Activated T-cell treated with anti-CD3 and anti-CD28 coated beads, Interleukin-2, amount 50 U/mL, for 72 hours (primary cell): Measurements from ENCODE around the gene AQP3. TPM values are rescaled to one million over a fixed set of nuclear protein-coding genes. Genes with fewer than 3 reads are reported as not detected.
"Not testable (repeated sequence)": the region's sequence is repeated elsewhere in the genome, so short reads cannot be mapped to it uniquely, and the experiment has no call there.

Experiments
- ATAC-seq, 2 donors: fragments of 150-1000 bp; cut with Tn5 transposase; replicated peaks in 1 of 2; 2 replicates each; pipeline ENCODE4 v1.10.0; 2021; ENCODE audit warnings: moderate library complexity in 2 of 2, mild to moderate bottlenecking in 1 of 2
- DNase-seq, 2 donors: peaks; one replicate each; pipeline ENCODE4 v3.0.0; 2021 to 2022; ENCODE audit warnings: mixed read lengths in 1 of 2
- H3K27ac Mint-ChIP-seq: one replicate; pipeline ENCODE4 v1.8.0; 2022; ENCODE audit warnings: mild to moderate bottlenecking, moderate library complexity, mixed read lengths
- H3K27me3 Mint-ChIP-seq: one replicate; pipeline ENCODE4 v1.8.0; 2022; ENCODE audit warnings: low read depth, mixed read lengths
- H3K36me3 Mint-ChIP-seq, 2 donors: one replicate each; pipeline ENCODE4 v1.8.0; 2022; ENCODE audit warnings: mixed read lengths in 2 of 2, mild to moderate bottlenecking in 1 of 2; ENCODE audit not compliant: insufficient read depth in 2 of 2
- H3K4me1 Mint-ChIP-seq: one replicate; pipeline ENCODE4 v1.8.0; 2022; ENCODE audit warnings: low read depth, mixed read lengths
- H3K4me3 Mint-ChIP-seq, 2 donors: one replicate each; pipeline ENCODE4 v1.8.0; 2022; ENCODE audit warnings: mild to moderate bottlenecking in 2 of 2, mixed read lengths in 2 of 2, moderate library complexity in 2 of 2
- H3K9me3 Mint-ChIP-seq, 2 donors: one replicate each; pipeline ENCODE4 v1.8.0; 2022; ENCODE audit warnings: mixed read lengths in 2 of 2
- total RNA-seq, 2 donors: library from RNA; stranded (reverse); gene quantifications; one replicate each; pipeline ENCODE4 v1.2.3, GENCODE V29; 2022

Gene AQP3
- total RNA-seq, 2 donors from 2014 or later, result 12.0 to 17.8 TPM

DNA sequence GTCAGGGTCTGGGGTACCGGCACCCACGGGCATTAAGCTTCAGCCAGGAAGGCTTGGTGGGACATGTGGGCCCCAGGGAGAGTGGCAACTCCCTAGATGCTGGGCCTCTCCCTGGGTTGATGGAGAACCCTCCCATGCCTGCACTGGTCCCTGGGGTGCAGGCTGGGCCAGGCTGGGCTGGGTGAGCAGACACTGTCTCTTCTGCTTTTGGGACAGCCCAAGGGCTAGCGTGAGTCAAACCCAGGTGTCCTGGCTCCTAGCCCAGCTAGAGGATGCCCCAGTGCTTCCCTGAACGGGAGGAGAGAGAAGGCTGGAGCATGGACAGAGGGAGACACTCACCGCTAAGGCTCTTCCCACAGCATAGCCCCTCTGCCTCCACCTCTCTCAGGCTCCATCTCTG lies 39.3 kb downstream of the AQP3 start:
- no peaks in the 10 kb centered on the region for H3K36me3 Mint-ChIP-seq
- no peak for ATAC-seq
- no peaks in the 10 kb centered on the region for H3K9me3 Mint-ChIP-seq
- no peak overlapping the region for H3K4me3 Mint-ChIP-seq
- H3K27me3 Mint-ChIP-seq, result no peaks in the 10 kb centered on the region
- no peak overlapping the region for H3K27ac Mint-ChIP-seq
- DNase-seq, result no peak
- peaks cover 14% of the 10 kb centered on the region for H3K4me1 Mint-ChIP-seq

DNA sequence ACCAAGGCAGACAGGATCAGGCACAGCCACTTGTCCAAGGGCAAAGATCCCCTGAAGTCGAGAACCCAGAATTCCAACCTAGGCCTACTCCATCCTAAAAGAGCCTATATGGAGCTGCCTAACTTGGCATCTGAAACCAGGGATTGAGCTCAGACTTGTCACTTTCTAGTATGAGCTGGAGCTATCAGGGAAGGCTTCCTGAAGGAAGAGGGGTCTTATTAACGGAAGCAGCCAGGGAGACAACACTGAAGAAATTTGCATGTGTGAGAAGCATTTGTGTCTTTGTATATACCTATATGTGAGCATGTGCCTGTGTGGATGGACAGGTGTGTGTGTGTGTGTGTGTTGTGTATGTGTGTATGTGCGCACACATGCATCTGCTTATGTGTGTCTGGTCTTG lies 40.3 kb downstream of the AQP3 start:
- DNase-seq (no peak), ATAC-seq (no peak)
- peaks cover 13% of the 10 kb centered on the region for H3K4me1 Mint-ChIP-seq
- no peaks in the 10 kb centered on the region for H3K9me3 Mint-ChIP-seq
- no peak overlapping the region for H3K27ac Mint-ChIP-seq
- no peaks in the 10 kb centered on the region for H3K27me3 Mint-ChIP-seq
- no peak overlapping the region for H3K4me3 Mint-ChIP-seq
- H3K36me3 Mint-ChIP-seq, result no peaks in the 10 kb centered on the region

DNA sequence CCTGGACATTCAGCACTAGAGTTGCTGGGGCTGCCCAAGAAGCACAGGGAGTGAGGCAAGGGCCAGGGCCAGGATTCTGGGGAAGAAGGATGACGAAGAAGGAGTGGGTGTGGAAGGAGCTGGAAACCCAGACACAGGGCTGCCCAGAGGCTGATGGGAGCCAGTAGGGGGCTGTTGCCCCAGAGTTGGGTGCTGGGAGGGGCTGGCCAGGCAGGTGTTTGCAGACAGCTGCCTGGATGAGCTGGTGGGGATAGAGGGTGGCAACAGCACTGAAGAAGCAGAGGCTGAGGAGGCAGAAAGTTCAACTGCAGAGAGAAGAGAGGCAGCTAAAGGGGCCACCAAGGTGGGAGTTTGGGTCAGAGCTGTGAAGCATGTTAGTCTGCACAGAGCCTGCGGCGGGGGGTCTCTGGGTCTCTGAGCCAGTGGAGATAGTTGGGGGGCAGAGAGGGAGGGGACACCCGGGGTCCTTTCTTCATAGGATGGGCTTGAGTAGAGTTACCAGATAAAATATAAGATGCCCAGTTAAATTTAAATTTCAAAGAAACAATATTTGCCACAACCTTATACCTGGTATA lies 42.5 kb downstream of the AQP3 start:
- H3K27me3 Mint-ChIP-seq, result no peaks in the 10 kb centered on the region
- DNase-seq, result no peak

DNA sequence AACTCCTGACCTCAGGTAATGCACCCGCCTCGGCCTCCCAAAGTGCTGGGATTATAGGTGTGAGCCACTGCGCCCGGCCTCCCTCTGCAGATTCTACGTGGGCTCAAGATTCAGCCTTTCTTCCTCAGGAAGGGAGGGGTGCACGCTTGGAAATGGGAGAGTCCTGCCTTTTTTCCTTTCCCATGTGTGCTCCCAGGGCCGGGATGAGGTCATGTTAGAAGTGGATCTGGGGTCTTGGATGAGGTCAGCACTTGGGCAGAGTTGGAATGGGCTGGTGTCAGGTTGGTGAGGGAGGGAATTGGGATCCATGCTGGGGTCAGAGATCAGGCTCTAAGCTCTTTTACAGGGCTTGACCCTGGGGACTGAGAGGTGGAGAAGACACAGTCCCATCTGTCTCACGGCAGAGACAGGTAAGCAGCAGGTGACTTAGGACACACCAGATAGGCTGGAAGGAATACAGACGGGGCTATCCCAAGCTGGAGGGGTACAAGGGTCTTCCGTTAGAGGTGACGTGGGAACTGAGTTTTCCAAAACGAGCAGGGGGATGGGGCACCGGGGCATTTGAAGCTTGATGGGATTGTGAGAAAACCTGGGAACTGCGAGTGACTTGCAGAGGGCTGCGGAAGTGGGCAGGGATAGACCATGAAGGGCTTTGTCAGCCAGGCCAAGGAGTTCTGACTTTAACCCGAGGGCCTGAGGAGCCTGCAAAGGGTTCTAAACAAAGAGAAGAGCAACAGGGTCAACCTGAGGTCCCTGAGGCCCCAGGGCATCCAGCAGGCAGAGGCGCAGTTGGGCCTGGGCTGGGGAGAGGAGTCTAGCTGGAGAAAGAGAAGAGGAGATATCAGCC lies 43.2 kb downstream of the AQP3 start:
- no peak for DNase-seq
- H3K9me3 Mint-ChIP-seq, result no peaks in the 10 kb centered on the region
- H3K4me3 Mint-ChIP-seq, result no peak overlapping the region
- H3K27me3 Mint-ChIP-seq, result no peaks in the 10 kb centered on the region
- no peak for ATAC-seq
- H3K27ac Mint-ChIP-seq, result no peak overlapping the region
- H3K4me1 Mint-ChIP-seq, result peaks cover 10% of the 10 kb centered on the region
- no peaks in the 10 kb centered on the region for H3K36me3 Mint-ChIP-seq

More for the DNA sequence above, 42.5 kb downstream of the AQP3 start:
- Mint-ChIP-seq H3K4me3 (no peak overlapping the region), H3K27ac (no peak overlapping the region), H3K4me1 (peaks cover 10% of the 10 kb centered on the region), H3K9me3 (no peaks in the 10 kb centered on the region), H3K36me3 (no peaks in the 10 kb centered on the region)
- ATAC-seq, result no peak

DNA sequence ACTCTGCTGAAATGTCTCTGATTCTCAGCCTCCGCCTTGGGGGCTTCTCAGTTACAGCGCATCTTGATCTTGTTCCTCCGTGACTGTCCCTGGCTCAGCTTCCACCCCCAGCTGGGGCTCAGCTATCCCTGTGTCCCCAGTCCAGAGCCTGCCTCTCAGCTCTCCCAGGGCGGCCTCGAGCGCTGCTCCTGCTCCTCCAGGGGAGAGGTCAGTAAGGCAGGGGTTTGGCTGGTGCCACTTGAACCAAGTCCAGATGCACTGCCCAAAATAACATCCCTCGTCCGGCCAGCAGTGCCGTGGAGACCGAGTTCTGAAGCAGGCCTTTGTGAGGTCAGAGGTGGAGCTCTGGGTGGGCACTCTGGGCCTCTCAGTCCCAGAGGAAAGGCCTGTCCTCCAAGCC lies 45.0 kb downstream of the AQP3 start, which contains the start of gene AQP7:
Gene AQP7 (minus strand): TSS at position 198 of the 400 bp plus-strand sequence. CDS start 1,306 bp downstream, outside the sequence.
- DNase-seq, H3K27me3 Mint-ChIP-seq, ATAC-seq, H3K9me3 Mint-ChIP-seq, H3K4me3 Mint-ChIP-seq, H3K36me3 Mint-ChIP-seq, H3K27ac Mint-ChIP-seq: not testable (repeated sequence)
- H3K4me1 Mint-ChIP-seq, result peaks cover 10% of the 10 kb centered on the region

DNA sequence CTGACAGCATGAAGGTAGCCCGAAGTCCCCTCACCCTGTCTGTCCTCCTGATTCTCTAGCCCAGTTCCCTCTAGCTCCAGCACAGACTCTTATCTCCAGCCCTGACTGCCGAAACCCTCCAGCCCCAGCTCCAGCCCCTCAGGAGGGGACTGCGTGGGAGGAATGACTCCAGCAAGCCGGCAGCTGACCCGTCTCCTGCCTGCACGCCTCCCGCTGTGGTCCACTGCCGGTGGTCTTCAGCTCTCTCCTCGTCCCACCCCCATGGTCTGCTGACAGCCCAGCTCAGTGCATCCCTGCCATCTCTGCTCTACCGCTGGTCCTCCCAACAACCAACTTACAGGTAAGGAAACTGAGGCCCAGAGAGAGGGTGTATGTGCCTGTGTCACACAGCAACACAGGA lies 45.6 kb downstream of the AQP3 start:
- H3K27ac Mint-ChIP-seq, H3K27me3 Mint-ChIP-seq, H3K36me3 Mint-ChIP-seq, H3K9me3 Mint-ChIP-seq, ATAC-seq, DNase-seq, H3K4me3 Mint-ChIP-seq: not testable (repeated sequence)
- peaks cover 10% of the 10 kb centered on the region for H3K4me1 Mint-ChIP-seq

DNA sequence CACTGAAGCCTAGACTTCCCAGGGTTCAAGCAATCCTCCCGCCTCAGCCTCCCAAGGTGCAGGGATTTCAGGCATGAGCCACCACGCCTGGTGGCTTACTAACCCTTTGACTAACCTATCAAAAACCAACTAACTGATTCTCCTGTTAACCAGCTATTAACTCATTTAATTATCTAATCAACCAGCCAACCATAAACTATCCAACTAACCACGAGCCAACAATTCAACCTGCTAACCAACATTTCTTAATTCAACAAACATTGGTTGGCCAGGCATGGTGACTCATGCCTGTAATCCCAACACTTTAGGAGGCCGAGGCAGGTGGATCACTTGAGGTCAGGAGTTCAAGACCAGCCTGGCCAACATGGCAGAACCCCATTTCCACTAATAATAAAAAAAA lies 48.3 kb downstream of the AQP3 start:
- not testable (repeated sequence) for ATAC-seq, DNase-seq, H3K36me3 Mint-ChIP-seq, H3K4me3 Mint-ChIP-seq, H3K4me1 Mint-ChIP-seq, H3K27me3 Mint-ChIP-seq, H3K27ac Mint-ChIP-seq, H3K9me3 Mint-ChIP-seq

DNA sequence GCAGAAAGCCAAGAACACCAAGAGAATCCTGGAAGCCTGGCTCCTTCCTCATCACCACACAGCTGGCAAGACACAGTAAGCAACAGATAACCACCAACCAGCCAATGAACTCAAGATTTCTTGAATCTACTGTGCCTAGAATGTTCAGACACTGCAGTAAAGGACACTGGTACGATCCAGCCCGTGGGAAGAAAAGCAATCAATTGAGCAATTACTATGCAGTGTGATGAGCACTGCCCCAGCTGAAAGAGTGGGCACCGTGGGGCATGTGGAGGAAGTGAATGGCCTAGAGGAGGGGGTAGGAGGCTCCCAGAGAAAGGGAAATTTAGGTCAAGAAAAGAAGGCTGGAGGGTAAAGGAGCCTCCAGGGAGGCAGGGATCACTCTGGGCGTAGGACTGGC lies 49.6 kb downstream of the AQP3 start:
- not testable (repeated sequence) for H3K4me1 Mint-ChIP-seq, H3K4me3 Mint-ChIP-seq, H3K9me3 Mint-ChIP-seq, H3K27me3 Mint-ChIP-seq, ATAC-seq, DNase-seq, H3K36me3 Mint-ChIP-seq, H3K27ac Mint-ChIP-seq

DNA sequence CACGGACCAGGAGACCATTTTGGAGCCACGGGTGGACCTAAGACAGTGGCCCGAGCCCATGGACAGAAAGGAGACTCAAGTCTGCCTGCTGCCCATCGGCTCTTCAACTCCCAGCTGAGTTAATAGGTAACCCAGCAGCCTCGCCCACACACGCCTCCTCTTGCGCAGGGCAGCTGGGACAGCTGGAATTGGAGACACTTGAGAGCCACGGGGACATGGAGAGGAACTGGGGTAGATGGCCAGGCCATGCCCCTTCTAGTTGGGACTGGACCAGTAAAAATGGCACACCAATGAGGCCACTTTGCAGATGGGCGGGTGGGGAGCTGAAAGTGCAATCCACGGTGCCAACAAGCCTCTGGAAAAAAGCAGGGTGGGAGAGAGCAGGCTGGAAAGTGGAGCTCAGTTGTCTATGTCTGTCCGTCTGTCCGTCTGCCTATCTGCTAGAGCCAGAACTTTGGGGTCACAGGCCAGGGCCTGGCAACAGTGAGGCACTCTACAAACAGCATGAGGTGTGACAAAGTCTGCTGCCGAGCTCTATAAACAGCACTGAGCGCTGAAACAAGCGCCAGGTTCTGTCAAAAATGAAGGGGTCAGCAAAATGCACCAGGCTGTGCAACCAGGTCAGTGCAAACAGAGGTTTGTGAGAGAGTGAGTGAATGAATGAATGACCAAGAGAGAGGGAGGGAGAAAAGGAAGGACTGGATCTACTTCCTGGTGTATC lies 52.1 kb downstream of the AQP3 start:
- H3K36me3 Mint-ChIP-seq, H3K4me1 Mint-ChIP-seq, H3K9me3 Mint-ChIP-seq, ATAC-seq, DNase-seq, H3K4me3 Mint-ChIP-seq, H3K27me3 Mint-ChIP-seq, H3K27ac Mint-ChIP-seq: not testable (repeated sequence)

DNA sequence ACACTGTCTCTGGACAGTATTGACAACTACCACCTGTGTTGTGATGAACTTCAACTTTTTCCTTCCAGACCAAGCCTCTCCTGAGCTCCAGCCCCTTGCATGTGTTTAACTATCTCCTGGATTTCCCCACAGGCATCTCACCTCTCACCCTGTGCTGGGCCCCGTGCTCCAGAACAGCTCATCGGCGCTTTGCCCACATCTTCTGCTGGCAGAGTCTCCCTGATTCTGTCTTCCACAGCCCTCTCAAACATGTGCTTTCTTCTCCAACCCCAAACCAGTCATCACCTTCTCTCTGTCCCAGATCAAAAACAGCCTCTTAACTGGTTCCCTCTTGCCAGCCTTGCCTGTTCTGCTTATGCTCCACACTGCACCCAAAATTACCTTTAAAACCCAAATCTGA lies 53.4 kb downstream of the AQP3 start:
- not testable (repeated sequence) for H3K27me3 Mint-ChIP-seq, H3K27ac Mint-ChIP-seq, H3K9me3 Mint-ChIP-seq, DNase-seq, H3K4me3 Mint-ChIP-seq, ATAC-seq, H3K4me1 Mint-ChIP-seq, H3K36me3 Mint-ChIP-seq

DNA sequence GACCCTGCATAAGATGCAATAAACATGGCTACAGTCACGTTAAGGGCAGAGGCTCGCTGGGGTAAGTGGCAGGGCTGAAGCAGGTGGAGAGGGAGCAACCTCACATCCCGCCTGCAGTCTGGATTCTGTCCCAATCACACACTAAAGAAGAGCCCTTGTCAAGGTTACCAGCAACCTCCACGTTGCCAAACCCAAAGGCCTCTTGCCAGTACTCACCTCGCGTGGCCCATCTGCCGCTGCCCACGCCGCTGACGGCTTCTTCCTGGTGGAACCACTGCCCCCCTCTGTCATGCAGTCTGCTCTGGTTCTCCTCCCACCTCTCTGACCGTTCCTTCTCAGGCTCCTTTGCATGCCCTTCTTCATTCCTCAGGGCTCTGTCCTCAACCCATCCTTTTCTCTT lies 53.8 kb downstream of the AQP3 start:
- ATAC-seq (no peak), DNase-seq (no peak)
- Mint-ChIP-seq H3K36me3 (no peaks in the 10 kb centered on the region), H3K9me3 (no peaks in the 10 kb centered on the region), H3K4me1 (peaks cover 4% of the 10 kb centered on the region), H3K4me3 (no peak overlapping the region), H3K27me3 (no peaks in the 10 kb centered on the region), H3K27ac (no peak overlapping the region)

DNA sequence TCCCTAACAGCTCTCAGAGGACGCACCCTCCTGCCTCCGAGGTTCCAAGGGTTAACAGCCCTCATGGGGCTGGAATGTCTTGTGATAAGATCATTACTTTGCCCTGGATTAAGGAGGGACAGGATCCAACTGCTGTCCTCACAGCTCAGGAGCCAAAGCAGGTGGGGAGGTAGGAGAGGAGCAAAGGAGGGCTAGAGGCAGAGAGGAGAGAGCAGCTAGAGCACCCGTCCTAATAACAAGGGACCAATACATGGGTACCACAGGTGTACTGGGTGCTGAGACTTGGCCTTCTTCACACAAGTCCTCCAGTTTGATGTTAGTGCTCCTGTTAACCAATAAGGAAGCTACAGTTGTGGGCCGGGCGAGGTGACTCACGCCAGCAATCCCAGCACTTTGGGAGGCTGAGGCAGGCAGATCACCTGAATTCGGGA lies 54.8 kb downstream of the AQP3 start:
- not testable (repeated sequence) for H3K27me3 Mint-ChIP-seq, H3K4me3 Mint-ChIP-seq, H3K36me3 Mint-ChIP-seq, H3K9me3 Mint-ChIP-seq, H3K27ac Mint-ChIP-seq, ATAC-seq, DNase-seq, H3K4me1 Mint-ChIP-seq
